Panc1 (cell line): ENCODE measurements around the gene BLVRA.

Experiments used
- POLR2AphosphoS5 ChIP-seq: IDR thresholded peaks from 2 replicates; pipeline ENCODE4 v1.6.1; 2012; ENCODE audit warnings: mild to moderate bottlenecking, low read depth, low read length, moderate library complexity
- SIN3A ChIP-seq: IDR thresholded peaks from 2 replicates; pipeline ENCODE4 v1.6.1; 2012; ENCODE audit warnings: low read depth, mild to moderate bottlenecking, low read length, moderate library complexity, borderline replicate concordance; ENCODE audit not compliant: insufficient read depth
- TF ChIP-seq, protein P1 (sequence below): fragments of 450-650 bp; IDR thresholded peaks from 2 replicates; pipeline ENCODE4 v1.5.1; 2017; ENCODE audit warnings: mild to moderate bottlenecking

DNA sequence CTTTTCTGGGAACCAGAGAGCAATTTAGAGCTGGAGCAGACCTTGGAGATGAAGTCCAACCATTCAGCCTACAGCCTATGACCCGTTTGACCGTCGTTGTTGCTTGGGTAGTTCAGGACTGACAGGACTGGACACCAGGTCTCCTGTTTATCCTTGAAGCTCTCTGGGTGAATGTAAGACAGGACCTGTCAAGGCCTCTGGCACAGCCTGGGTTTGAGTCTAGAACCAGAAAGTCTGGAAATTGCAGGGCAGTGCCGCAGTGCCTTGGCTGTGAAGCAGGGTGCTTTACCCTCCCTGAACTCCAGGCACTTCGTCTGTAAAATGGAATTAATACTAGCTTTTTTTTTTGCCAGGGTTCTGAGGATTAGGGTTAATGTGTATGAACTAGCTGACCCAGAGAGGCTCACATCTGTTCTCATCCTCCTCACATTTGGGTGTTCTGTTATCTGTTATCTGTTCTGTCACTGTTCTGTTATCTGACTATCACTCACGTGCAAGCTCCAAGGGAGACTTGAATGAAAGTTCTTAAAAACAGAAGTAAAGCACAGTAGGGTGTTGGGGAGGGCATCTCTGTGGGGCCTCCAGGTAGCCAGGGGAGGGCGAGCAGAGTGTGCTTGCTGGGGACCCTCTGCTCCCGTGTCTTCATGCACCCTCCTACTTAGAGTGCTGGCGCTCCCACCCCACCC lies 9.9 kb downstream of the BLVRA start:
- TF ChIP-seq, protein P1, sequence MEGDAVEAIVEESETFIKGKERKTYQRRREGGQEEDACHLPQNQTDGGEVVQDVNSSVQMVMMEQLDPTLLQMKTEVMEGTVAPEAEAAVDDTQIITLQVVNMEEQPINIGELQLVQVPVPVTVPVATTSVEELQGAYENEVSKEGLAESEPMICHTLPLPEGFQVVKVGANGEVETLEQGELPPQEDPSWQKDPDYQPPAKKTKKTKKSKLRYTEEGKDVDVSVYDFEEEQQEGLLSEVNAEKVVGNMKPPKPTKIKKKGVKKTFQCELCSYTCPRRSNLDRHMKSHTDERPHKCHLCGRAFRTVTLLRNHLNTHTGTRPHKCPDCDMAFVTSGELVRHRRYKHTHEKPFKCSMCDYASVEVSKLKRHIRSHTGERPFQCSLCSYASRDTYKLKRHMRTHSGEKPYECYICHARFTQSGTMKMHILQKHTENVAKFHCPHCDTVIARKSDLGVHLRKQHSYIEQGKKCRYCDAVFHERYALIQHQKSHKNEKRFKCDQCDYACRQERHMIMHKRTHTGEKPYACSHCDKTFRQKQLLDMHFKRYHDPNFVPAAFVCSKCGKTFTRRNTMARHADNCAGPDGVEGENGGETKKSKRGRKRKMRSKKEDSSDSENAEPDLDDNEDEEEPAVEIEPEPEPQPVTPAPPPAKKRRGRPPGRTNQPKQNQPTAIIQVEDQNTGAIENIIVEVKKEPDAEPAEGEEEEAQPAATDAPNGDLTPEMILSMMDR, result no peak
- no peak for TF ChIP-seq POLR2AphosphoS5
- no peak for TF ChIP-seq SIN3A
